K562 (cell line): ENCODE data around the gene TMED7. TPM values are rescaled to one million over a fixed set of nuclear protein-coding genes. Genes with fewer than 3 reads are reported as not detected.

Experiments
- BDP1 ChIP-seq: IDR thresholded peaks from 3 replicates; pipeline ENCODE4 v1.6.1; 2011; ENCODE audit not compliant: insufficient read length, insufficient read depth
- CBFA2T2 ChIP-seq: fragments of 450-650 bp; conservative IDR thresholded peaks from 2 replicates; pipeline ENCODE4 v1.6.1; 2017; ENCODE audit warnings: mild to moderate bottlenecking
- CBFA2T3 ChIP-seq: fragments of 450-650 bp; IDR thresholded peaks from 2 replicates; pipeline ENCODE4 v1.6.1; 2017
- CXXC5 ChIP-seq: fragments of 250-450 bp; sonication (Bioruptor Pico); IDR thresholded peaks from 2 replicates; pipeline ENCODE4 v1.8.0; 2022; ENCODE audit warnings: inconsistent platforms, mild to moderate bottlenecking, moderate library complexity
- DACH1 ChIP-seq: fragments of 450-650 bp; IDR thresholded peaks from 2 replicates; pipeline ENCODE4 v1.6.1; 2018; ENCODE audit not compliant: partially characterized antibody
- DIDO1 ChIP-seq: fragments of 450-650 bp; IDR thresholded peaks from 2 replicates; pipeline ENCODE4 v1.6.1; 2016; ENCODE audit warnings: low read depth, missing biosample characterization, missing genetic modification characterization
- GABPA ChIP-seq: fragments of 200-800 bp; sonication (Bioruptor generic); conservative IDR thresholded peaks from 2 replicates; pipeline ENCODE4 v1.6.1; 2016; ENCODE audit warnings: low read depth, missing genetic modification characterization, missing compliant biosample characterization
- HDAC1 ChIP-seq, 2 experiments: fragments of 450-650 bp; IDR thresholded peaks; 2 replicates each; pipeline ENCODE4 v1.6.1; 2016 to 2017; ENCODE audit warnings: inconsistent platforms in 1 of 2, mild to moderate bottlenecking in 1 of 2, moderate library complexity in 1 of 2
- HDAC3 ChIP-seq: fragments of 450-650 bp; IDR thresholded peaks from 2 replicates; pipeline ENCODE4 v1.6.1; 2018; ENCODE audit warnings: borderline replicate concordance, mild to moderate bottlenecking, moderate library complexity; ENCODE audit not compliant: partially characterized antibody
- HEY1 ChIP-seq: fragments of 250-450 bp; sonication (Bioruptor Pico); IDR thresholded peaks from 2 replicates; pipeline ENCODE4 v1.5.0; 2020; ENCODE audit warnings: mild to moderate bottlenecking, moderate library complexity, borderline replicate concordance
- POLR3G ChIP-seq: IDR thresholded peaks from 2 replicates; pipeline ENCODE4 v1.6.1; 2011; ENCODE audit not compliant: insufficient read length, insufficient replicate concordance; ENCODE audit errors: extremely low read depth
- PTRF ChIP-seq: fragments of 450-650 bp; IDR thresholded peaks from 2 replicates; pipeline ENCODE4 v1.6.1; 2016; ENCODE audit warnings: mild to moderate bottlenecking, missing genetic modification characterization, missing compliant biosample characterization
- RNF2 ChIP-seq: sonication (generic); IDR thresholded peaks from 2 replicates; pipeline ENCODE4 v1.6.1; 2016
- SMARCE1 ChIP-seq: fragments of 450-650 bp; IDR thresholded peaks from 2 replicates; pipeline ENCODE4 v1.7.1; 2016; ENCODE audit warnings: mild to moderate bottlenecking
- SOX6 ChIP-seq: fragments of 450-650 bp; IDR thresholded peaks from 2 replicates; pipeline ENCODE4 v1.6.1; 2014; ENCODE audit warnings: mild to moderate bottlenecking
- TAF7 ChIP-seq: fragments of 450-650 bp; IDR thresholded peaks from 2 replicates; pipeline ENCODE4 v1.6.1; 2016; ENCODE audit warnings: missing genetic modification characterization, missing compliant biosample characterization
- TRIM24 ChIP-seq, 2 experiments: fragments of 450-650 bp; IDR thresholded peaks; 2 replicates each; pipeline ENCODE4 v1.6.1; 2016
- WHSC1 ChIP-seq: IDR thresholded peaks from one replicate; pipeline ENCODE4 v1.6.1; 2012; ENCODE audit warnings: low read length, control low read depth, inconsistent platforms
- YY1 ChIP-seq, 3 experiments: IDR thresholded peaks; 2 replicates each; pipeline ENCODE4 v1.6.1; 2011; ENCODE audit warnings: low read length in 2 of 3, mild to moderate bottlenecking in 2 of 3, moderate library complexity in 2 of 3, borderline replicate concordance in 1 of 3, control low read depth in 1 of 3, low read depth in 1 of 3; ENCODE audit not compliant: insufficient read depth in 3 of 3, insufficient replicate concordance in 2 of 3, control insufficient read depth in 1 of 3, insufficient read length in 1 of 3; ENCODE audit errors: extremely low read depth in 1 of 3
- ZBTB17 ChIP-seq: fragments of 450-650 bp; formaldehyde crosslinking; IDR thresholded peaks from 2 replicates; pipeline ENCODE4 v1.4.0; 2020; ENCODE audit warnings: mild to moderate bottlenecking
- ZKSCAN1 ChIP-seq: fragments of 150-350 bp; IDR thresholded peaks from 2 replicates; pipeline ENCODE4 v1.6.1; 2016; ENCODE audit warnings: low read depth, low read length
- ZNF212 ChIP-seq: fragments of 450-650 bp; formaldehyde crosslinking; IDR thresholded peaks from 2 replicates; pipeline ENCODE4 v1.4.0; 2020; ENCODE audit warnings: mild to moderate bottlenecking
- ZNF766 ChIP-seq: fragments of 200-800 bp; sonication (Bioruptor generic); conservative IDR thresholded peaks from 2 replicates; pipeline ENCODE4 v1.6.1; 2016; ENCODE audit warnings: missing genetic modification characterization, missing compliant biosample characterization
- polyA plus RNA-seq, 8 experiments: library from polyadenylated mRNA; depleted of rRNA in 4 of 8; stranded (reverse) in 5 of 8; unstranded in 3 of 8; fragments of >200 nt; fragmentation: Nextera tagmentation in 2 of 8; fragmentation: Illumina TruSeq in 1 of 8; extraction: Ambion mirVana in 2 of 8; extraction: Trizol in 1 of 8; gene quantifications; 2 replicates each; pipeline versions ENCODE4 v1.2.1 to v1.2.3, GENCODE V29; 2011 to 2014; ENCODE audit warnings: inconsistent platforms in 1 of 8, missing spikeins in 1 of 8
- total RNA-seq, 7 experiments: library from RNA; depleted of rRNA in 6 of 7; stranded (reverse); fragments of >200 nt in 6 of 7; fragmentation: Illumina TruSeq in 2 of 7; extraction: Trizol in 2 of 7; gene quantifications; 2 replicates each; pipeline versions ENCODE4 v1.2.1 to v1.2.3, GENCODE V29; 2011 to 2021; ENCODE audit warnings: low replicate concordance in 1 of 7
- TF ChIP-seq, protein P1 (sequence below): fragments of 450-650 bp; formaldehyde crosslinking; IDR thresholded peaks from 2 replicates; pipeline ENCODE4 v1.4.0; 2020; ENCODE audit warnings: mild to moderate bottlenecking, moderate library complexity

The TMED7 gene
- total and polyA plus RNA-seq, 9 of the 15 experiments (the other 6 are each of a cell fraction or from before 2014, with no cell fraction given) = 15.9 to 93.4 (median 41.7) TPM

DNA sequence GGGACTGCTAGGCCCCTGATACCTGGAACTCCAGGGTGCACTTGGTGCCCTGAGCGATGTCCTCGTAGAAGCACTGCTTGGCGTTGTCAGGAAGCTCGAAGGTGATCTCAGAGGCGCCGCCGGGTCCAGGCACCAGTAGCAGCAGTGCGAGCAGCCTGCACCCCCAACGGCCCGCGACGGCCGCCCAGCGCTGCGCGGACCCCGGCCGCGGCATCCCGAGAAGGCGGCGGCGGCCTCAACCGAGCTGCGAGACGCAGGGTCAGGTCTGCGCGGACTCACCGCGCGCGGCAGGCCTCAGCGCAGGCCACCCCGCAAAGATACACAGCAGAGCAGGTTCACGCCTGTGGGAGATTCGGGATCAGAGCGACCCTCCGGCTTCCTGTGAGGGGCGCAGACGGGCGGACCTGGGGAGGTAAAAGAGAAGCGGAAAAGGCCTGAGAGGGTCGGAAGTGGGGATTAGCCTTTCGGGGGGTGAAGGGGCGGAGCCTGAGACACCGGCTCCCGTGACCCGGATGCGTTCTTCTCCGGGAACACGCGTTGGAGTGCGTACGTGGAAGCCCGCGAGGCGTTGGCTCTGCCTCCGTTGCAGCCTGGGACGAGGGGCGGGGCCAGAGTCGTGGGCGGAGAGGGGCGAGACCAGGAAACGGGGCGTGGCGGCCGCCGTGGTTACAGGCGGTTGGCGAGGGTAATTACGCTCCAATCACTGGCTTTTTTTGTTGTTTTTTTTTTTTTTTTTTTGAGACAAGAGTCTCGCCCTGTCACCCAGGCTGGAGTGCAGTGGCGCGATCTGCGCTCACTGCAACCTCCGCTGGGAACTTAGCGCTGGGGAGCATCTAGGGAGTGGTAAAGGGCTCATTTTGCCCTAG lies at the start of gene TMED7 (continued):
- TF ChIP-seq CXXC5 (CRISPR knock-in tag) (peak; percentile 92), GABPA (tag) (peak; percentile 96), TAF7 (tag) (peak; percentile 29; the same call in 1 of the 2 replicates), SMARCE1 (peak; percentile 63), CBFA2T2 (no peak), DIDO1 (0 out of 2 replicates have a peak, but pooled peaks have one; percentile 28), TRIM24 (IDR thresholded peaks at IDR 0.05) (no peak; a peak in 1 of 4 replicates), POLR3G (no peak), RNF2 (no peak; the same call in 1 of the 2 replicates), ZNF212 (CRISPR knock-in tag) (no peak), ZBTB17 (0 out of 2 replicates have a peak, but pooled peaks have one; percentile 33), HEY1 (CRISPR knock-in tag) (no peak), HDAC3 (peak; percentile 71), WHSC1 (no peak), PTRF (tag) (no peak), ZNF766 (CRISPR knock-in tag) (peak; percentile 71; the same call in 1 of the 2 replicates), HDAC1 (IDR thresholded peaks at IDR 0.05) (peak in 1 of 2 experiments; percentile 46; a peak in 2 of 4 replicates), YY1 (IDR thresholded peaks at IDR 0.05; ENCODE audit: borderline replicate concordance in 1 of 3, control insufficient read depth in 1 of 3, extremely low read depth in 1 of 3, insufficient read depth in 3 of 3, insufficient read length in 1 of 3, insufficient replicate concordance in 2 of 3, low read depth in 1 of 3, low read length in 2 of 3) (peak in 2 of 3 experiments; percentile 26 to 38), SOX6 (peak; percentile 47; the same call in 1 of the 2 replicates), DACH1 (no peak), ZKSCAN1 (no peak), CBFA2T3 (0 out of 2 replicates have a peak, but pooled peaks have one; percentile 6), BDP1 (no peak)
- TF ChIP-seq, protein P1, sequence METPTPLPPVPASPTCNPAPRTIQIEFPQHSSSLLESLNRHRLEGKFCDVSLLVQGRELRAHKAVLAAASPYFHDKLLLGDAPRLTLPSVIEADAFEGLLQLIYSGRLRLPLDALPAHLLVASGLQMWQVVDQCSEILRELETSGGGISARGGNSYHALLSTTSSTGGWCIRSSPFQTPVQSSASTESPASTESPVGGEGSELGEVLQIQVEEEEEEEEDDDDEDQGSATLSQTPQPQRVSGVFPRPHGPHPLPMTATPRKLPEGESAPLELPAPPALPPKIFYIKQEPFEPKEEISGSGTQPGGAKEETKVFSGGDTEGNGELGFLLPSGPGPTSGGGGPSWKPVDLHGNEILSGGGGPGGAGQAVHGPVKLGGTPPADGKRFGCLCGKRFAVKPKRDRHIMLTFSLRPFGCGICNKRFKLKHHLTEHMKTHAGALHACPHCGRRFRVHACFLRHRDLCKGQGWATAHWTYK = no peak
